GM06990 (cell line): ENCODE data around the gene EFCAB13.

Experiments
- DNase-seq: peaks from one replicate; pipeline ENCODE4 v3.0.0-alpha.2; 2011; ENCODE audit not compliant: insufficient read length; ENCODE audit errors: extremely low read depth
- H3K27me3 ChIP-seq: replicated peaks from 2 replicates; pipeline ENCODE4 v1.6.0; 2011; ENCODE audit warnings: low read length; ENCODE audit not compliant: control insufficient read depth, insufficient read depth
- H3K36me3 ChIP-seq: 2 replicates; pipeline ENCODE4 v1.5.1; 2011; ENCODE audit warnings: low read length; ENCODE audit not compliant: control insufficient read depth, insufficient read depth
- H3K4me3 ChIP-seq: replicated peaks from 2 replicates; pipeline ENCODE4 v1.5.1; 2011; ENCODE audit warnings: low read depth, mild to moderate bottlenecking, control low read depth, low read length
- CTCF ChIP-seq: IDR thresholded peaks from 2 replicates; pipeline ENCODE4 v1.5.1; 2011; ENCODE audit warnings: low read length, control low read depth, mild to moderate bottlenecking, inconsistent platforms; ENCODE audit not compliant: insufficient read depth, poor library complexity, severe bottlenecking

Gene EFCAB13

GRCh38 chr17:47281216-47281615, 42.5 kb upstream of the EFCAB13 start:
- DNase-seq = no peak
- Histone ChIP-seq H3K36me3 (no peaks in the 10 kb centered on the region), H3K27me3 (no peaks in the 10 kb centered on the region), H3K4me3 (no peak overlapping the region)
- no peak for TF ChIP-seq CTCF

GRCh38 chr17:47285003-47285402, 38.8 kb upstream of the EFCAB13 start:
- no peak for DNase-seq
- Histone ChIP-seq H3K27me3 (no peaks in the 10 kb centered on the region), H3K36me3 (no peaks in the 10 kb centered on the region), H3K4me3 (no peak overlapping the region)
- no peak for TF ChIP-seq CTCF

GRCh38 chr17:47286198-47286914, 37.4 kb upstream of the EFCAB13 start:
- Histone ChIP-seq H3K4me3 (no peak overlapping the region), H3K27me3 (no peaks in the 10 kb centered on the region), H3K36me3 (no peaks in the 10 kb centered on the region)
- TF ChIP-seq CTCF = no peak
- peak; percentile 83 for DNase-seq

- DNase-seq = no peak
- no peaks in the 10 kb centered on the region for H3K36me3 ChIP-seq
- peak; percentile 43 for TF ChIP-seq CTCF
- no peaks in the 10 kb centered on the region for H3K27me3 ChIP-seq
- peak overlapping the region; percentile 8; the same call in 1 of the 2 replicates for H3K4me3 ChIP-seq
Observed at GRCh38 chr17:47287068-47287467, 36.7 kb upstream of the EFCAB13 start.

- no peak for DNase-seq
- Histone ChIP-seq H3K36me3 (no peaks in the 10 kb centered on the region), H3K4me3 (no peak overlapping the region), H3K27me3 (no peaks in the 10 kb centered on the region)
- TF ChIP-seq CTCF = no peak
Observed at GRCh38 chr17:47287639-47288038, 36.1 kb upstream of the EFCAB13 start.

- no peak for DNase-seq
- Histone ChIP-seq H3K4me3 (no peak overlapping the region), H3K27me3 (no peaks in the 10 kb centered on the region), H3K36me3 (no peaks in the 10 kb centered on the region)
- no peak for TF ChIP-seq CTCF
Observed at GRCh38 chr17:47288531-47289116, 35.1 kb upstream of the EFCAB13 start.
